Keratinocyte (primary cell): ENCODE results near the gene ANKRD17. TPM values are rescaled to one million over a fixed set of nuclear protein-coding genes. Genes with fewer than 3 reads are reported as not detected.

Source experiments
- DNase-seq: peaks from one replicate; pipeline ENCODE4 v3.0.0-alpha.2; 2011; ENCODE audit warnings: low read depth, missing footprints, low spot score
- FAIRE-seq: peaks from 2 replicates; lab custom pipeline; 2011; peaks lifted over from hg19 to GRCh38; lab: Jason Lieb, UNC
- H2AFZ ChIP-seq: 2 replicates; pipeline ENCODE4 v1.6.0; 2012; ENCODE audit warnings: low read length, control low read depth, inconsistent platforms; ENCODE audit not compliant: control insufficient read depth
- H3K27ac ChIP-seq: 2 replicates; pipeline ENCODE4 v1.5.1; 2011; ENCODE audit warnings: low read length; ENCODE audit not compliant: control insufficient read depth, insufficient read depth
- H3K27me3 ChIP-seq: 3 replicates; pipeline ENCODE4 v1.6.0; 2011; ENCODE audit warnings: low read length; ENCODE audit not compliant: control insufficient read depth, insufficient read depth; ENCODE audit errors: extremely low read depth
- H3K36me3 ChIP-seq, 2 experiments: 2 replicates in 1 of 2; 3 replicates in 1 of 2; pipeline ENCODE4 v1.5.1; 2011; ENCODE audit warnings: low read length in 2 of 2, mild to moderate bottlenecking in 1 of 2; ENCODE audit not compliant: control insufficient read depth in 2 of 2, insufficient read depth in 2 of 2; ENCODE audit errors: extremely low read depth in 1 of 2
- H3K4me1 ChIP-seq: 3 replicates; pipeline ENCODE4 v1.5.1; 2011; ENCODE audit warnings: low read length; ENCODE audit not compliant: control insufficient read depth, insufficient read depth; ENCODE audit errors: extremely low read depth
- H3K4me2 ChIP-seq: 3 replicates; pipeline ENCODE4 v1.6.0; 2011; ENCODE audit warnings: low read depth, low read length; ENCODE audit not compliant: control insufficient read depth, insufficient read depth; ENCODE audit errors: extremely low read depth
- H3K4me3 ChIP-seq, 3 experiments: fragments of 200-600 bp in 1 of 3; sonication (generic) in 1 of 3; 2 replicates in 2 of 3; 3 replicates in 1 of 3; pipeline ENCODE4 v1.5.1; 2011 to 2016; ENCODE audit warnings: low read length in 3 of 3, mild to moderate bottlenecking in 3 of 3, control low read depth in 2 of 3, inconsistent platforms in 1 of 3, low read depth in 1 of 3, mixed read lengths in 1 of 3, mixed run types in 1 of 3, moderate library complexity in 1 of 3; ENCODE audit not compliant: control insufficient read depth in 2 of 3, insufficient read depth in 2 of 3; ENCODE audit errors: extremely low read depth in 1 of 3
- H3K79me2 ChIP-seq: 2 replicates; pipeline ENCODE4 v1.6.0; 2012; ENCODE audit warnings: low read length; ENCODE audit not compliant: control insufficient read depth, insufficient read depth
- H3K9ac ChIP-seq: 3 replicates; pipeline ENCODE4 v1.6.0; 2011; ENCODE audit warnings: low read length; ENCODE audit not compliant: control insufficient read depth, insufficient read depth; ENCODE audit errors: extremely low read depth
- H3K9me1 ChIP-seq: 3 replicates; pipeline ENCODE4 v1.6.0; 2011; ENCODE audit warnings: low read length; ENCODE audit not compliant: control insufficient read depth, insufficient read depth; ENCODE audit errors: extremely low read depth
- H3K9me3 ChIP-seq: 2 replicates; pipeline ENCODE4 v1.5.1; 2012; ENCODE audit warnings: low read depth, low read length; ENCODE audit not compliant: control insufficient read depth
- H4K20me1 ChIP-seq: 3 replicates; pipeline ENCODE4 v1.6.0; 2011; ENCODE audit warnings: low read length; ENCODE audit not compliant: control insufficient read depth, insufficient read depth; ENCODE audit errors: extremely low read depth
- EZH2 ChIP-seq: IDR thresholded peaks from one replicate; pipeline ENCODE4 v1.6.1; 2012; ENCODE audit warnings: inconsistent platforms, mild to moderate bottlenecking, low read length, moderate library complexity
- dilution Hi-C: fragments of 300-500 bp; cut with MboI; formaldehyde crosslinking; loops from one replicate; pipeline ENCODE4 v1.7.0; 2020; ENCODE audit warnings: low sequenced_read_pairs; ENCODE audit not compliant: extremely low pct_ligation_motif_present
- polyA plus RNA-seq, 5 experiments: library from polyadenylated mRNA; depleted of rRNA in 3 of 5; stranded (reverse) in 3 of 5; stranded (forward) in 1 of 5; unstranded in 1 of 5; fragments of >200 nt; gene quantifications; 1 replicate in 1 of 5; 2 replicates in 3 of 5; 3 replicates in 1 of 5; pipeline versions ENCODE4 v1.2.1 to v1.2.3, GENCODE V29; 2011 to 2012; ENCODE audit warnings: missing spikeins in 2 of 5, low read depth in 1 of 5, low replicate concordance in 1 of 5
- TF ChIP-seq, protein P1 (sequence below), 3 experiments: IDR thresholded peaks in 1 of 3; conservative IDR thresholded peaks in 1 of 3; optimal IDR thresholded peaks in 1 of 3; 2 replicates in 2 of 3; 3 replicates in 1 of 3; pipeline versions ENCODE3 to v1.5.1; 2011; ENCODE audit warnings: low read length in 3 of 3, mild to moderate bottlenecking in 3 of 3, moderate library complexity in 2 of 3, control low read depth in 1 of 3, inconsistent platforms in 1 of 3; ENCODE audit not compliant: insufficient read depth in 2 of 3; ENCODE audit errors: extremely low read depth in 1 of 3

The ANKRD17 gene
- polyA plus RNA-seq, 1 donor (not counting 4 experiments of a cell fraction or from before 2014, with no cell fraction given) = 51.5 TPM

- Histone ChIP-seq H3K4me2 (no peak overlapping the region), H2AFZ (no peak overlapping the region), H3K36me3 (peaks cover 0 to 2% of the 10 kb centered on the region in 2 experiments), H3K27ac (no peak overlapping the region), H3K4me3 (no peak overlapping the region), H3K9me1 (no peaks in the 10 kb centered on the region), H3K9me3 (no peaks in the 10 kb centered on the region), H3K79me2 (no peaks in the 10 kb centered on the region), H3K9ac (no peak overlapping the region), H3K27me3 (no peaks in the 10 kb centered on the region), H3K4me1 (peaks cover 4% of the 10 kb centered on the region), H4K20me1 (no peaks in the 10 kb centered on the region)
- no peak for FAIRE-seq
- DNase-seq = no peak
- dilution Hi-C loops = no loop called here
- TF ChIP-seq, protein P1, sequence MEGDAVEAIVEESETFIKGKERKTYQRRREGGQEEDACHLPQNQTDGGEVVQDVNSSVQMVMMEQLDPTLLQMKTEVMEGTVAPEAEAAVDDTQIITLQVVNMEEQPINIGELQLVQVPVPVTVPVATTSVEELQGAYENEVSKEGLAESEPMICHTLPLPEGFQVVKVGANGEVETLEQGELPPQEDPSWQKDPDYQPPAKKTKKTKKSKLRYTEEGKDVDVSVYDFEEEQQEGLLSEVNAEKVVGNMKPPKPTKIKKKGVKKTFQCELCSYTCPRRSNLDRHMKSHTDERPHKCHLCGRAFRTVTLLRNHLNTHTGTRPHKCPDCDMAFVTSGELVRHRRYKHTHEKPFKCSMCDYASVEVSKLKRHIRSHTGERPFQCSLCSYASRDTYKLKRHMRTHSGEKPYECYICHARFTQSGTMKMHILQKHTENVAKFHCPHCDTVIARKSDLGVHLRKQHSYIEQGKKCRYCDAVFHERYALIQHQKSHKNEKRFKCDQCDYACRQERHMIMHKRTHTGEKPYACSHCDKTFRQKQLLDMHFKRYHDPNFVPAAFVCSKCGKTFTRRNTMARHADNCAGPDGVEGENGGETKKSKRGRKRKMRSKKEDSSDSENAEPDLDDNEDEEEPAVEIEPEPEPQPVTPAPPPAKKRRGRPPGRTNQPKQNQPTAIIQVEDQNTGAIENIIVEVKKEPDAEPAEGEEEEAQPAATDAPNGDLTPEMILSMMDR (optimal IDR thresholded peaks at IDR 0.05 in 1 of 3, IDR thresholded peaks at IDR 0.05 in 1 of 3, conservative IDR thresholded peaks at IDR 0.05 in 1 of 3; ENCODE audit: extremely low read depth in 1 of 3, insufficient read depth in 2 of 3, low read length in 3 of 3) = no peak
- no peak for TF ChIP-seq EZH2
Measured at GRCh38 chr4:73277201-73277600, 18.6 kb upstream of the ANKRD17 start.

DNA sequence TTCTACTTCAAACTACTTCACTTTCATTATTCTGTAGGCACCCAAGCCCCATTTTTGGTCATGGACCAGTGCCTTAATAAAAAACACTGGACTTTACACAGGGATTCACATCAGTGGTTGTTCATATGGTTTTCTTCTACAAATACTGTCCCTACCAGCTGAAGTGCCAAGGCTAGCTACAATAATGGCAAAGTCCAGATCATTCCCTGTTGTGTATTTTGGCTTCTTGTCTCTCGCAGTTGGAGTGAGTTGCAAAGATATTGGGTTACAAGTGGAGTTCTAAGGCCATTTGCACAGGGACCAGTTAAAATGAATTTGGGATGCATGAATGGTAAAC lies 16.7 kb upstream of the ANKRD17 start:
- peaks cover 4% of the 10 kb centered on the region for H3K4me1 ChIP-seq
- no peak overlapping the region for H3K9ac ChIP-seq

More for the DNA sequence above, 16.7 kb upstream of the ANKRD17 start:
- FAIRE-seq = no peak
- H3K27me3 ChIP-seq = no peaks in the 10 kb centered on the region
- no peak overlapping the region for H3K4me2 ChIP-seq
- no peaks in the 10 kb centered on the region for H4K20me1 ChIP-seq
- H3K4me3 ChIP-seq = no peak overlapping the region
- no peak overlapping the region for H3K27ac ChIP-seq
- H3K79me2 ChIP-seq = no peaks in the 10 kb centered on the region
- H3K9me3 ChIP-seq = no peaks in the 10 kb centered on the region
- H2AFZ ChIP-seq = no peak overlapping the region
- H3K9me1 ChIP-seq = no peaks in the 10 kb centered on the region
- TF ChIP-seq, protein P1 (optimal IDR thresholded peaks at IDR 0.05 in 1 of 3, IDR thresholded peaks at IDR 0.05 in 1 of 3, conservative IDR thresholded peaks at IDR 0.05 in 1 of 3; ENCODE audit: extremely low read depth in 1 of 3, insufficient read depth in 2 of 3, low read length in 3 of 3) = no peak
- no peak for TF ChIP-seq EZH2
- no peak for DNase-seq
- dilution Hi-C loops = no loop called here
- H3K36me3 ChIP-seq = no peaks in the 10 kb centered on the region
